T-helper 17 cell (primary cell): ENCODE measurements around the gene TPX2. TPM values are rescaled to one million over a fixed set of nuclear protein-coding genes. Genes with fewer than 3 reads are reported as not detected.
"Not testable (repeated sequence)": the region's sequence is repeated elsewhere in the genome, so short reads cannot be mapped to it uniquely, and the experiment has no call there.

Experiments used
- ATAC-seq: fragments of 150-1000 bp; cut with Tn5 transposase; 2 replicates; pipeline ENCODE4 v1.10.0; 2021; ENCODE audit warnings: mild to moderate bottlenecking, moderate library complexity
- DNase-seq, 3 donors: peaks; one replicate each; pipeline versions ENCODE4 v3.0.0 to v3.0.0-alpha.2; 2020 to 2021
- H3K9me3 ChIP-seq: one replicate; pipeline ENCODE4 v1.7.0; 2013; ENCODE audit warnings: low read length, mild to moderate bottlenecking; ENCODE audit not compliant: control insufficient read depth, poor library complexity, severe bottlenecking
- H3K27ac Mint-ChIP-seq: one replicate; pipeline ENCODE4 v1.8.0; 2022; ENCODE audit warnings: mild to moderate bottlenecking, moderate library complexity, mixed read lengths
- H3K27me3 Mint-ChIP-seq: one replicate; pipeline ENCODE4 v1.8.0; 2022; ENCODE audit warnings: mixed read lengths
- H3K36me3 Mint-ChIP-seq: one replicate; pipeline ENCODE4 v1.8.0; 2022; ENCODE audit warnings: low read depth, mixed read lengths
- H3K4me1 Mint-ChIP-seq: one replicate; pipeline ENCODE4 v1.8.0; 2022; ENCODE audit warnings: mild to moderate bottlenecking, mixed read lengths
- H3K4me3 Mint-ChIP-seq: one replicate; pipeline ENCODE4 v1.8.0; 2022; ENCODE audit warnings: mild to moderate bottlenecking, moderate library complexity, mixed read lengths
- total RNA-seq, 4 donors: library from RNA in 2 of 4; stranded (reverse) in 2 of 4; gene quantifications; one replicate each; pipeline ENCODE4 v1.2.3 and lab custom pipeline; 2022 to 2026

The TPX2 gene
- total RNA-seq, 2 donors from 2014 or later = 0.57 to 2.0 TPM

DNA sequence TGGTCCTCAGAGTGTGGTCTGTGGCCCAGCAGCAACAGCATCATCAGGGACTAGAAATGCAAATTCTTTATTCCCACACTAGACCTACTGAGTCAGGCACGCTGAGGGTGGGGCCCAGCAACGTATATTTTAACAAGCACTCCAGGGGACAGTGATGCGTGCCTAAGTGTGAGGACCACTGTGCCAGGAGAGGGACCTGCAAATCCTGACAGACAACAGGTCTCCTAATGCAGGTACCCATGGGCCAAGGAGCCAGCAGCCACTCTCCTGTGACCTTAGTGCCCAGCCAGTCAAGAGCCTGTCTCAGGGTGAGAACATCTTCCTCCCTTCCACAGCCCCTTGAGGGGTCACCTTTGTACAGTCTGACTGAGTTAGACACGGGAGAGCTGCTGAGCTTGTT, 72.1 kb downstream of the TPX2 start:
- no peak for ATAC-seq
- Mint-ChIP-seq H3K27ac (no peak overlapping the region), H3K36me3 (no peaks in the 10 kb centered on the region), H3K27me3 (peaks cover 6% of the 10 kb centered on the region), H3K4me1 (no peaks in the 10 kb centered on the region), H3K4me3 (no peak overlapping the region)
- no peaks in the 10 kb centered on the region for H3K9me3 ChIP-seq
- no peak for DNase-seq

DNA sequence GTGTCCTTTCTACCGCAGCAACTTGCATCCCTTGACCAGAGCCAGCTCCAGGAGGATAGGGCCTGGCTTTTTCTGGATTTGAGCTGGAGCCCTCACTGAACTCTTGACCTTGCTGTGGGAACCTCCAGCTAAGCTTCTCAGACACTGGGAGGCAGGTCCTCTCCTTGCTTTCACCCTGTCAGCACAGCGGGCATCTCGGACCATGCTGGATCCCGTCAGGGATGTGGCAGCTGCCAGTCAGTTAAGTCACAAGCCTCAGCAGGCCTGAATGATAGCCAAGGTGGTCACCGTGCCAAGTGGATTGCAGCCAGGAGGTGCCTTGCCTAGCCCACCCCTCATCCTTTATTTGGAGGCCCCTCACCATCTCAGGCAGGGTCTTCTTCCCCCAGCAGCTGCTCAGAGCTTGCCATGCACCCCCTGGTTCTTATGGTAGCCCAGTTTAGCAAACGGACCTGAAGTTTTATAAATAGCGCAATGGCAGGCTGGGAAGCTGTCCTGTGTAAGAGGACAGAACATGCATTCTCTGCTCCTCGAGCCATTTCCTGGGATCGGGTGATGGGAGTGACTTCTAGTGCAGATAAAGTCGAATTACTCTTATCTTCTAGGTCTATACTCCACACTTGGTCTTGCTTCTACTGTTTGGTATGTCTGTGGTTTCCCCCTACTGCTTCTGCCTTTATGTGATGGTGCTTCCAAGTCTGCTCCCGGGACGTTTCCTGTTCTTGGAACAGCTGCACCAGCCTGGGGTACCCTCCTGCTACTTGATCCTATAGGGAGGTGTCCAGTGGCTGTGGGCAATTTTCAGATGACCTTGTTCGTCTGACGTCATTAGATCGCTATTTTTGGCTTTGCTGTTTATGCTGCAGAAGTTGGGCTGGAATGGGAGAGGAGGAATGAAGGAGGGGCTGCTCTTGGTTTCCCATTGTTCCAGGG, 73.0 kb downstream of the TPX2 start:
- Mint-ChIP-seq H3K4me1 (no peaks in the 10 kb centered on the region), H3K4me3 (no peak overlapping the region), H3K27ac (no peak overlapping the region), H3K36me3 (no peaks in the 10 kb centered on the region), H3K27me3 (peaks cover 6% of the 10 kb centered on the region)
- DNase-seq = no peak
- no peak for ATAC-seq
- no peaks in the 10 kb centered on the region for H3K9me3 ChIP-seq

DNA sequence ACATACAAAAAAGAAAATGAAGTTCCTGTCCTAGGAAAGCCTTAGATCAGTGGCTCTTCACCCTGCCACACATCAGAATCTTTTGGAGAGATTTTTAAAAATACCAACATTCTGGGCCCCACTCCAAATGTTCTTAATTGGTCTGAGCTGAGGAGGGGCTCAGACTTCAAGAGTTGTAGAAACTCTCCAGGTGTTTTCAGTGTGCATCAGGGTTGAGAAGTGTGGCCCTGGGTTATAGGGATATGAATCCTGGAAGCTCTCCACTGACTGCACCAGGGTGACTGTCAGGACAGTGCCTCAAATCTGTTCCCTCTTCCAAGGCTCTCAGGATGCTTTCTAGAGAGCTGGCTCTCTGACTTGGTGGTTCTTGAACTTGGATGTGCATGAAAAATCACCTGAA, 74.5 kb downstream of the TPX2 start:
- H3K27me3 Mint-ChIP-seq = peaks cover 6% of the 10 kb centered on the region
- H3K36me3 Mint-ChIP-seq = no peaks in the 10 kb centered on the region
- H3K9me3 ChIP-seq = no peaks in the 10 kb centered on the region
- no peaks in the 10 kb centered on the region for H3K4me1 Mint-ChIP-seq
- H3K4me3 Mint-ChIP-seq = no peak overlapping the region
- ATAC-seq (no peak), DNase-seq (no peak)
- H3K27ac Mint-ChIP-seq = no peak overlapping the region

DNA sequence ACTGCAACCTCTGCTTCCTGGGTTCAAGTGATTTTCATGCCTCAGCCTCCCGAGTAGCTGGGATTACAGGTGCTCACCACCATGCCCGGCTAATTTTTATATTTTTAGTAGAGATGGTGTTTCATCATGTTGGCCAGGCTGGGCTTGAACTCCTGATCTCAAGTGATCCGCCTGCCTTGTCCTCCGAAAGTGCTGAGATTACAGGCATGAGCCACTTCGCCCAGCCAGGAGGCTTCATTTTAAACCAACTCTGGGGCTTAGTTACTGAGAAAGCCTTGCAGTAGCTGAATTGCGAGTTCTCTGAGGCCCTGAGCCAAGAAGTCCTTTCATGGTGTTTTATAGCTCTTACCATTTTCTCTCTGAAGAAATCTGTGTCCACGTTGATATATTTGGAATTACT, 75.1 kb downstream of the TPX2 start:
- H3K27me3 Mint-ChIP-seq, ATAC-seq, H3K9me3 ChIP-seq, H3K36me3 Mint-ChIP-seq, H3K4me1 Mint-ChIP-seq, DNase-seq, H3K4me3 Mint-ChIP-seq, H3K27ac Mint-ChIP-seq: not testable (repeated sequence)

DNA sequence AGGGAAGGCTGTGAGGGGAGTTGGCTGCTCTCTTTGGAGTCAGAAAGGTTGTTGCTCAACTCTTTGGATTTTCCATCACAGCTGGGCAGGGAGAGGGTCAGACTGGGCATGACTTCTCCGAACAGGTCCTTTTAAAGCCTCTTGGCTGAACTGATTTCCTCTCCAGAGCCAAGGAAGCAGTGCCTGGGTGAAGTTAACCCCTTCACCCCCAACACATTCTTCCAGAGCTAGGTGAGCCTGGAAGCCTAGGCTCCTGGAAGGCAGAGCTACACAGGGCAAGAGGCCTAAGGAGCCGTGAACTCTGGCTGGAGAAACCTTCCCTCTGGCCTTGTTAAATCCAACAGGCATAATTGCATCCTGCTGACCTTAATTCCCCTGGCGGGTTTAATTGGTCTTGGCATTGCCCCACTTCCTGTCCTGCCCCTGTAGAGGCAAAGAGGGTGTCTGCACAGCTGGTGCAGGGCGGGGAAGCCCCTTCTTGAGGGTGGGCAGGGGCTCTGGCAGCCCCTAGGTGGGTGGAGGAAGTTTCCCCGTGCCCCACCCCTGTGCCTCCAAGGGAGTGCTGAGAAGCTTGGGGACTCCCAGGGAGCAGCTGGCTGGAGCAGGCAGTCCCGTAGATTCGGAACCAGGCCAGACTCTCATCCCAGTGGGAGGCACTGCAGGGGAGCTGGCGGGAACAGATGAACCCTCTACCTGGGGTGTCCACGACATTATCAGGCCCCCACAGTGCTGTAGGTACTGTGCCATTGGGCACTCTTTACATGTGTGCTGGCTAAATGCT, 76.5 kb downstream of the TPX2 start:
- no peak for DNase-seq
- H3K4me3 Mint-ChIP-seq = no peak overlapping the region
- peaks cover 6% of the 10 kb centered on the region for H3K27me3 Mint-ChIP-seq
- no peaks in the 10 kb centered on the region for H3K4me1 Mint-ChIP-seq
- H3K27ac Mint-ChIP-seq = no peak overlapping the region
- no peak for ATAC-seq
- H3K36me3 Mint-ChIP-seq = no peaks in the 10 kb centered on the region
- H3K9me3 ChIP-seq = no peaks in the 10 kb centered on the region

DNA sequence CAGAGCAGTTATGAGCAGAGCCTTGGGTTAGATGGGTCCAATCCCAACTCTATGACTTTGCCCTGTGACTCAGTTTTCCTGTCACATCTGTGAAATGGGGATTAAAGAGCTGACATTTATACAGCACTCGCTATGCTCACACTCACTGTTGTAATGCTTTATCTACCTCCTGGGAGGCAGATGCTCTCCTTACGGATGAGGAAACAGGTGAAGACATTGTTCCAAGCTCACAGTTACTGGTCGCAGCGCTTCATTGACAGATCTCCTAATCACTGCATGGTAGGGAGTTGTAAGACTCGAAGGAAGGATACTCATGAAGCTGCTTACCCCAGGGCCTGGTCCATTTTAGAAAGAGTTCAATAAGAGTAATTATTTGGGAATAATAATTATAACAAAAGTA, 77.1 kb downstream of the TPX2 start:
- ATAC-seq (no peak), DNase-seq (no peak)
- no peaks in the 10 kb centered on the region for H3K9me3 ChIP-seq
- Mint-ChIP-seq H3K27ac (no peak overlapping the region), H3K36me3 (no peaks in the 10 kb centered on the region), H3K4me3 (no peak overlapping the region), H3K4me1 (no peaks in the 10 kb centered on the region), H3K27me3 (peaks cover 6% of the 10 kb centered on the region)

DNA sequence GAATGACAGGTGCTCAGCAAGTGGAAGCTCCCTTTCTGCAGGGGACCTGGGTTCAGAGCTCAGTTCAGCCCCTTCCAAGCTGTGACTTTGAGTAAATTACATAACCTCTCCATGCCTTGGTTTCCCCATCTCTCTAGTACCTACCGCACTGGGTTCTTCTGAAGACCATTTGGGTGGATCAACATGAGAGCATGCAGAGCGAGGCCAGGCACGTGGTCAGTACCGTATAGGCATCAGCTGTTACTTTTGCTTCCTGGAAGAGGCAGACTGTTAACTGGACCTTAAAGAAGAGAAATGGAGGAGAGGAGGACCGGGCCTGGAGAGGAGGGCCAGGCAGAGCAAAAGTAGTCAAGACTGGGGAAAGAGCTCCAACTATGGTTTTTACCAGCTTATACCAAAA, 78.4 kb downstream of the TPX2 start:
- H3K27me3 Mint-ChIP-seq = peaks cover 4% of the 10 kb centered on the region
- no peak for ATAC-seq
- no peak overlapping the region for H3K27ac Mint-ChIP-seq
- H3K9me3 ChIP-seq = no peaks in the 10 kb centered on the region
- no peak for DNase-seq
- no peak overlapping the region for H3K4me3 Mint-ChIP-seq
- H3K36me3 Mint-ChIP-seq = no peaks in the 10 kb centered on the region
- H3K4me1 Mint-ChIP-seq = no peaks in the 10 kb centered on the region

DNA sequence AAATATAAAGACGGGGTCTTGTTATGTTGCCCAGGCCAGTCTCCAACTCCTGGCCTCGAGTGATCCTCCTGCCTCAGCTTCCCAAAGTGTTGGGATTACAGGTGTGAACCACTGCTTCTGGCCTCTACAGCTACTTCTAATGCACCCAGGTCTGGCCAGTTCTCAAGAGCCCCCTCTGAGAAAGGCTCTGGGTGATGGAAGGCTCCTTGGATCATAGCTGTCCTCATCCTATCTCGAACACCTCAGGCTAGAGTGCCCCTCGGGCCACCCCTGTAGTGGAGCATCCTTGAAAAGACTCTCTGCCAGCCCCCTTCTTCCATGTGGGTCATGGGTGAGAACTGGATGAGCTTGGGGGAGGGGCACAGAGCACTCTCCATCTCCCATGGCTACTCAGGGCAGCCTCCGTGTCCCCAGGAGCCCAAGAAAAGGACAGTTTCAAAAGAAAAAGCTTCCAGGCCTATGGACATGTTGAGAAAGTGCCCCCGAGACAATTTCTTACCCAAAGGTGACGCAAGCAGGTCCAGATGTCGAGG, 79.4 kb downstream of the TPX2 start:
- Mint-ChIP-seq H3K27me3 (no peaks in the 10 kb centered on the region), H3K4me3 (no peak overlapping the region), H3K36me3 (no peaks in the 10 kb centered on the region), H3K27ac (no peak overlapping the region), H3K4me1 (peaks cover 4% of the 10 kb centered on the region)
- no peak for ATAC-seq
- H3K9me3 ChIP-seq = no peaks in the 10 kb centered on the region
- DNase-seq = no peak

DNA sequence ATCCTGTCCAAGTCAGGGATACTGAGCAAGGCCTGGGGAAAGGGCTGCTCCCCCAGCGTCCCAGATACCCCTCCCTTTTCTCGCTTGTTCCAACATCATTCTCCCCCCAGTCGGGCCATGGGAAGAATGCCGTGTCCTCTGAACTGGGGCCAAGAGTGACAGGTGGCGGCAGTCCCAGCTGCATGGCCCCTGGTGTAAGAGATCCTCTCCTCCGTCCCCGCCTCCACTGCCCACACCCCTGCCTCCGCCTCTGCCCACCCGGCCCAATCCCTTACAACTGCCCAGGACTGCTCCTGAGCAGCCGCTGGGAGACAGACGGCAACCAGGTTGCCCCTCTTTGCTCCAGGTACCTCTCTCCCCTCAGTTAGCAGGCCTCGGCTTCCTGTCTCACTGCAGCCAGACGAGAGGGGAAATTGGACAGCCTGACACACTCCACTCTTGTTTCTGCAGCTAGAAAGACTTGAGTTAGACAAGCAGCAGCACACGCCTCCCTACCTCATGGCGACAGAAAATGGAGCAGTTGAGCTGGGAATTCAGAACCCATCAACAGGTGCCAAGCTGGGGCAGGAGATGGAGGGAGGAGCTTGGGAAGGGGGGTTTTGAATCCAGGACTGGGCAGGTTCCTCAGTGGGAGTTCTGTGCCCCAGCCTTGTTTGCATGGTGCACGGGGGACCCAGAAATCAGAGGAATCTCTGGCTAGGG, 80.1 kb downstream of the TPX2 start, which contains the start of gene MYLK2:
TSS of gene MYLK2 (plus strand) at position 274 of the 702 bp plus-strand sequence. CDS start at position 499, 225 bp downstream.
- H3K9me3 ChIP-seq = no peaks in the 10 kb centered on the region
- ATAC-seq = no peak
- DNase-seq = no peak
- H3K4me1 Mint-ChIP-seq = peaks cover 7% of the 10 kb centered on the region
- no peak within 1 kb of the TSS for H3K27ac Mint-ChIP-seq
- H3K36me3 Mint-ChIP-seq = no peaks in the 10 kb centered on the region
- peaks cover 5% of the 10 kb centered on the region for H3K27me3 Mint-ChIP-seq
- H3K4me3 Mint-ChIP-seq = no peak within 1 kb of the TSS

DNA sequence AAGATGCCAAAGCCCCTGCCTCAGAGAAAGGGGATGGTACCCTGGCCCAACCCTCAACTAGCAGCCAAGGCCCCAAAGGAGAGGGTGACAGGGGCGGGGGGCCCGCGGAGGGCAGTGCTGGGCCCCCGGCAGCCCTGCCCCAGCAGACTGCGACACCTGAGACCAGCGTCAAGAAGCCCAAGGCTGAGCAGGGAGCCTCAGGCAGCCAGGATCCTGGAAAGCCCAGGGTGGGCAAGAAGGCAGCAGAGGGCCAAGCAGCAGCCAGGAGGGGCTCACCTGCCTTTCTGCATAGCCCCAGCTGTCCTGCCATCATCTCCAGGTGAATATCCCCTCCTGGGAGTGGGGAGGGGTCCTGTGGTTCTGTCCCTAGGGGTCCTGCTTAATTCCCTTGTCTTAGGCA, 81.1 kb downstream of the TPX2 start:
- no peaks in the 10 kb centered on the region for H3K9me3 ChIP-seq
- H3K27ac Mint-ChIP-seq = no peak overlapping the region
- H3K4me1 Mint-ChIP-seq = peaks cover 7% of the 10 kb centered on the region
- no peaks in the 10 kb centered on the region for H3K36me3 Mint-ChIP-seq
- DNase-seq (no peak), ATAC-seq (no peak)
- no peak overlapping the region for H3K4me3 Mint-ChIP-seq
- peaks cover 5% of the 10 kb centered on the region for H3K27me3 Mint-ChIP-seq

DNA sequence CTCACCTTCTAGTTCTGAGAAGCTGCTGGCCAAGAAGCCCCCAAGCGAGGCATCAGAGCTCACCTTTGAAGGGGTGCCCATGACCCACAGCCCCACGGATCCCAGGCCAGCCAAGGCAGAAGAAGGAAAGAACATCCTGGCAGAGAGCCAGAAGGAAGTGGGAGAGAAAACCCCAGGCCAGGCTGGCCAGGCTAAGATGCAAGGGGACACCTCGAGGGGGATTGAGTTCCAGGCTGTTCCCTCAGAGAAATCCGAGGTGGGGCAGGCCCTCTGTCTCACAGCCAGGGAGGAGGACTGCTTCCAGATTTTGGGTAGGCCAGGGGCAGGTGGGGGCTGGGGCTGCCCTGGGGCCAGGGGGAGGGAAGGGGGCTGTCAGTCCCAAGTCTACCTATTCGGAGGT, 82.3 kb downstream of the TPX2 start:
- no peaks in the 10 kb centered on the region for H3K36me3 Mint-ChIP-seq
- H3K27ac Mint-ChIP-seq = no peak overlapping the region
- H3K27me3 Mint-ChIP-seq = peaks cover 5% of the 10 kb centered on the region
- H3K9me3 ChIP-seq = no peaks in the 10 kb centered on the region
- peaks cover 7% of the 10 kb centered on the region for H3K4me1 Mint-ChIP-seq
- DNase-seq (no peak), ATAC-seq (no peak)
- no peak overlapping the region for H3K4me3 Mint-ChIP-seq

DNA sequence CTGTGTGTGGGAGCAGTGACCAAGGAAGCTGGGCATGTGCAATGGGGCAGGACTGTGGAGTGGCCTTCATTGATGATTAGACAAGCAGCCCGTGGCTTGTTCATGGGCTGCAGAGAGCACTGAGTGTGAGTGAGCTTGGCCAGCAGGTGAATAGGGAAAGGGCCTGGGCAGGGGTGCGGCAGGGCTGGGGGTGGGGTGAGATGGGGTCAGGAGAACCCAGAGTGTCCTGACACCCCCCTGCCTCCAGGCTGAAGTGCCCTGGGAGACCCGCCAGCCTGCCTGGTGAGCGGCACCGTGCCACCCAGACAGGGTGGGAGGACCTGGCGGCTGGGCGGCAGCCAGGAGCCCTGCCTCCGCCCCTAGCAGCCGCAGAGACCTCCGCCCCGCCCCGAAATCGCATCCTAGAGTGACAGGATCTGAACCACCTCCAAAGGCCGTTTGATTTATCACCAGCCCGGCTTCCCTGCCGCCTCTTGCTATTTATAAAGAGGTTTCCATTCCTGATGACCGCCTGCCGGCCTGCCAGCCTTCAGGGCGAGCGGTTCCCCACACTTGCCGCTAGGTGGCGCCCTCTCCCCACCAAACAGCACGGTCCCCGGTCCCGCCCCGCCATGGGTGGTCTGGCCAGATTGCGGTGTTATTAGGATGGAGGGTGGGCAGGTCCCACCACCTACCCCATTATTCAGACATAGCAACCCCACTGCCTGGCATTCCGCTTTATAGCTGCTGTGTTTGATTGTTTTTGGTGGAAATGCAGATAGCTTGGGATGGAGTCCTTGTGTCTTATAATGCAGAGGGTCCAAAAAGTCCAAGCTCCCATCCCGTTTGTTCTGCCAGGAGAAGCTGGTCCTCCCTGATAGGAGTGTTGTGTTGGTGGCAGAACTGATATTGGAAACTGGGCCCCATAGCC, 83.6 kb downstream of the TPX2 start:
- ATAC-seq (peak; percentile 88), DNase-seq (peak; percentile 63 to 71 (median 70))
- Mint-ChIP-seq H3K4me3 (peak overlapping the region; percentile 47), H3K27me3 (peaks cover 5% of the 10 kb centered on the region), H3K27ac (peak overlapping the region; percentile 3), H3K4me1 (peaks cover 7% of the 10 kb centered on the region), H3K36me3 (no peaks in the 10 kb centered on the region)
- no peaks in the 10 kb centered on the region for H3K9me3 ChIP-seq
